Measurements from ENCODE around the gene TMEM179.

Gene TMEM179

DNA sequence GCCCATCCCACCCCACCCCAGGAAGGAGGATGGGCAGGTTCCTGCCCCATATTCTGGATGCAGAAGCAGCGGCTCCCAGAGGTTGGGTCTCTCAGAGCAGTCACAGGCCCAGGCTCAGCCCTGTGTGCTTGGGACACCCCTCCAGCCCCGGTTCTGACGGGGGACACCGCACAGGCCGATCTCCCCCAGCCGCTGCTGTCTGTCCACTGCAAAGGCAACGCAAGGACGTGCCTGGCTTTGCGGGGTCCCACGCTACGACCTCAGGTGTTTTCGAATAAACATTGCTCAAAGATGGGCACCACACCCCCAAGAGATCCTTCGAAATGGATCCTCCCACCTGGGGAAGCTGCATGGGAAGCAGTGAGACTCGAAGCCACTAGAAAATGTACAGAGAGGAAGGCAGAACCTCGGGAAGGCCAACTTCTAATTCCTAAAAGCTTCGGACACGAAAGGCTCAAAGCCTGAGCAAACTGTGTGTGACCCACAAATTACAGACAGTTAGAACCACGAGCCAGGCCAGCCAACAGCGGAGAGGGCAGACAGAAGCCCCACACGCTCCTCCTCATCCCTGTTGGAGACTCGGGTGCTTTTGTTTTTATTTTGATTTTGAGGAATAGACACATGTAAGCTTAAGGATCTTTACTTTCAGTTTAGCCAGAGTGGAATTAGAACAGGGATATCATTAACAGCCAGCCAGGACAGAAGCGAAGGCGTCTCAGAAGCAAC lies 14.2 kb downstream of the TMEM179 start:
- TF ChIP-seq GATA3 (IDR thresholded peaks at IDR 0.05; ENCODE audit: low read depth, low read length), result no peak
- no peak for TF ChIP-seq GATA2 (IDR thresholded peaks at IDR 0.05; ENCODE audit: low read depth, low read length)

DNA sequence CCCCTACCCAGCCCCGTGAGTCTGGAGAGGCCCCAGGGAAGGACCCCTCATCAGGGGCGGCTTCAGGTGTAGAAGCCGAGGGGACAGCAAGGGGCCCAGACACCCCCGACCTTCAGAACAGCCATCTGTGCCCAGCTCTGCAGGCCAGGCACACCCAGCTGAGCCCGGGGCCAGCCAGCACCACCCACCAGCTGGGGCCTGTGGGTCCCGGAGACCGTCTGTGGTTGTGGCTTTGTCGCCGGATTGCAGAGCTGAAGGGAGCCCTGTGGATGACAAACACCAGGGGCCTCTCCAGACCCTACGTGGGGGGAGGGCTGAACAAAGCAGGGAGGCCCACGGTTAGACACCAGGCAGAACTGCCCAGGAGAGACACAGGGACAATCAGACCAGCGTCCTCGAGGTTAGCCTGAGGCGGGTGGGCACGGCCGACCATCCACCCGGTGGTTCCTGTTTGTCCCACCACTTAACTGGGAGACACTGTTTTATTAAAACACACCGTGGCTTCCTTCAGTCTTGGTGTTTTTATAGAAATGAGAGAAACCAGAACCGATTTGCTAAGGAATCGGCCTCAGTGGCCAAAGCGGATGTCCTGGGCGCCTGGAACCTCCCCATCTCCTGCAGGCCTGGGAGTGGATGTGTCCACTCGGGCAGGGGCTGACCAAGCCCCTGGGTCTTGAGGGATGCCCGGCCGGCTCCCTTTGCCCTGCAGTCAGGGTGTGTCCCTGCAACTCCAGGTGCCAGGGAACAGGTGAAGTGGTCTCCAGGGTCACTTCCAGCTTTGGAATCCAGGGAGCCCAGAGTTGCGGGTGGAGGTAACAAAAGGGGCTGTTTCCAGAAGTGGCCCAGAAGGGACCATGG lies 15.0 kb downstream of the TMEM179 start:
- TF ChIP-seq GATA3 (IDR thresholded peaks at IDR 0.05; ENCODE audit: low read depth, low read length) (no peak), GATA2 (IDR thresholded peaks at IDR 0.05; ENCODE audit: low read depth, low read length) (no peak)

DNA sequence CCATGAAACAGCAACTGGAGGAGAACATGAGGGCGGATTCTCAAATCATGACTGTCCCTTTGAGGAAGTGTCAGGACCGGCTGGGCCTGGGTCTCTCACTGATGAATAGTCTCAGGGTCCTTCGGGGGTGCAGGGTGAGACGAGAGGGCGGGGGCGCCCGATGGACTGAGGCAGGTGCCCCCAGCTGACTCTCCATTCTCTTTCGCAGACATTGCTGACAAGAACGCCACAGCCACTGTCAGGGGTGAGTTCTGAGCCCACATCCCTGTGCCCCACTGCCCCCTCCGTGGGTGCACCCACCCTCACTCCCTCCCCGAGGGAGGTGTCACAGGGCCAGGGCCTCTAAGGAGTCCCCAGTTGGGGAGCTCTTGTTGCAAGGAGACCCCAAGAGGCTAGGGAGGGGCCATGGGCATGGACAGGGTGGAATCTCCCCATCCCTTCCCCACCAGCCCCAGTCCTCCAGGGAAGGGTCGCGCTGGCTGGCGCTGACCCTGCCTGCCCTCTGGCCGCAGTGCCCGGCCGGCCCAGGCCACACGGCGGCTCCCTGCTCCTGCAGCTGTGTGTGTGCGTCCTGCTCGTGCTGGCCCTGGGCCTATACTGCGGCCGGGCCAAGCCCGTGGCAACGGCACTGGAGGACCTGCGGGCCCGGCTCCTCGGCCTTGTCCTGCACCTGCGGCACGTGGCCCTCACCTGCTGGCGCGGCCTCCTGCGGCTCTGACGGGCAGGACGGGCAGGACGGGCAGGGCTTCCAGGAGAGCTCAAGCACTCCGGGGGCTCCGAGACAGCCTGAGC lies 16.3 kb downstream of the TMEM179 start:
- TF ChIP-seq GATA3 (IDR thresholded peaks at IDR 0.05; ENCODE audit: low read depth, low read length) (no peak), GATA2 (IDR thresholded peaks at IDR 0.05; ENCODE audit: low read depth, low read length) (no peak)

DNA sequence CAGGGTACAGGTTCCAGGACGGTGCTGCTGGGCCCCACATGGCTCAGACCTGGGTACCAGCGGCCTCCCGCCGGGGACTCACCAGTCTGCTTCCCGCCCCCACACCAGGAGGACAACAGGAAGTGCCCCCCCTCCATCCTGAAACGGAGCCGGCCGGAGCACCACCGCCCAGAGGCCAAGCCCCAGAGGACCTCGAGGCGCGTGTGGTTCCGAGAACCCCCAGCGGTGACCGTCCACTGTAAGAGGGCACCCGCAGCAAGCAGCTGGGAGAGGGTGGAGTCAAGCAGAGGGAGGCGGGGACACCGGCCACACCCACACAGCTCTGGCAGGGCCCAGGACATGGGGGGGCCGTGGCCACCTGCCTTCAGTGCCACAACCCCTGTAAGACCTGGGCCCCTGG lies 16.9 kb downstream of the TMEM179 start:
- TF ChIP-seq GATA3 (IDR thresholded peaks at IDR 0.05; ENCODE audit: low read depth, low read length) (no peak), GATA2 (IDR thresholded peaks at IDR 0.05; ENCODE audit: low read depth, low read length) (no peak)

DNA sequence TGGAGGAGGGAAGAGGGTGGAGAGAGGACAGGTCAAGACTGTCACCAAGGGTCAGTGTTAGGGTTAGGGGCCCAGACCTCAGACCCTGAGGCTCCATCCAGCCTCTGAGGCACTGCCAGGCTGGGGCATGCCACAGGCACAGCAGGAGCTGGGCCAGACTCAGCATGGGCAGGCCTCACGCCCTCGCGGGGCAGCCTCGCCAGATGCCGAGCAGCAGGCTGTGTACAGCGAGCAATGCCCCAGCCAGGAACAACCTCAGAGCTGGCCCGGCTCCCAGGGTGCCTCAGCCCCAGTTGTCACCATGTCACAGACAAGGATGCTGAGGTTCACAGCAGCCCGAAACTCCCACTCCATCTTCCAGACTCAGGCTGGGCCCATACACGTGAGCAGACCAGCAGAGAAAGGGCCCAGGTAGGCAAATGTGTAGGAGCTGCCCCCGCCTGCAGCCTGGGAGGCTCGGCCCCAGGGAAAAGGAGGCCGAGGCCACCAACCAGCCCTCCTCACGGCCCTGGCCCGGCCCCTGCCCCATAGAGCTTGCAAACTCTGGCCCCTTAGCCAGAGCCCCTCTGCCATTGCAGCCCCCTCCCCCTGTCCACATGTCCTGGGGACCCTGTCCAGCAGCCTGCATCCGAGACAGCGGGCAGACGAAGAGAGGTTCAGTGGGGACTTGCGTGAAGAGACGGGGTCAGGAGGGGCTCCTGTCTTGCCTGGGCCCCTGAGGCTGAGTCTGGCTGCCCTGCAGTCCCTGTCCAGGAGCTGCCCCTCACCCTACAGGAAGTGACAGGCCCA lies 17.5 kb downstream of the TMEM179 start:
- TF ChIP-seq GATA3 (IDR thresholded peaks at IDR 0.05; ENCODE audit: low read depth, low read length) (no peak), GATA2 (IDR thresholded peaks at IDR 0.05; ENCODE audit: low read depth, low read length) (no peak)

DNA sequence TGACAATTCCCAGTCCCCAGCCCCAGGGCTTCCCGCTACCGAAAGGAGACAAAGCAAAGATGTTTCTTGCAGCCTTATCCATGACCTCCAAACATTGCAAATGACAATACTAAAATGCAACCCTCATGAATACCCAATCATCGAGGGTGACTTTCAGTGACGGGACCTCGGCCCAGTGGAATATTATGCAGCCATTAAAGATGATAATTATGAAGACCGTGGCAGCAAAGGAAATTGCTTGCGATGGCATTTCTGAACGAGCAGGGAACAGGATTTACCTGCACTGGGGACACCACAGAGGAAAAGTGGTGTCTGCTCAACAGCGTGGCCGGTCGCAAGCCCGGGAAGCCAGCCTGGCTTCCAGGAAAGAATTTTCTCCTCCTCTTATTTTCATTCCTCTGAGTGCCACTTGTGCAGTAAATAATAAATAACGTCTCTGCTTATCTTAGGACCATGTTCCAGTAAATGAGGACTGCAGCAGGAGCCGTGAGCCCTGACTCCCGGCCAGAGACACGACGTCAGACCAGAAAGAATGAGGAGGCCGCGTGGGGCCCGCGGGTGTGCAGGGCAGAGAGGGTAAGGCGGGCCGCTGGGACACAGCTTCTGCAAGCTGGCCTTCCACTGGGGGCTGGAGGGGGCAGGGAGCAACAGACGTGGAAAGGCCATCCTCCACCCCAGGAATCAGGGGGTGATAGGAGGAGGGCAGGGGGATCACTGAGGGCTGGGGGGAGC lies 18.4 kb downstream of the TMEM179 start:
- no peak for TF ChIP-seq GATA2 (IDR thresholded peaks at IDR 0.05; ENCODE audit: low read depth, low read length)
- TF ChIP-seq GATA3 (IDR thresholded peaks at IDR 0.05; ENCODE audit: low read depth, low read length), result no peak

DNA sequence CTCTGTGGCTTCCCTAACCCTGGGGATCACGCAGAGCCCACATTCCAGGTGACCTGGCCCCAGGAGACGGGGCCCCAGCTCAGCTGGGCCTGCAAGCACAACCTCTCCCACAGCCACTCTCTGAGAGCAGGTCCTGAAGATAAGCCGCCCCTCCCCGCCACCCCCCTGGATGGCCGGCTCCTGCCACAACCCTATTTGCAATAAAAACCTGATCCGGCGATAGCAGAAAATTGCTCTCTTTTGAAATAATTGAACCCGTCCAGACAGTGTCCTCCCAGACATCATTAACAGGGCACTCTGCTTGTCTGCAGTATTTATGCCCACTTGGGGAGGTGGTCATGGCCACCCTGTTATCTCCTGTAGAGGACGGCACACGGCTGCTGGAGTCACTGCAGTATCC lies 20.0 kb downstream of the TMEM179 start:
- no peak for TF ChIP-seq GATA3 (IDR thresholded peaks at IDR 0.05; ENCODE audit: low read depth, low read length)
- peak; percentile 98 for TF ChIP-seq GATA2 (IDR thresholded peaks at IDR 0.05; ENCODE audit: low read depth, low read length)

DNA sequence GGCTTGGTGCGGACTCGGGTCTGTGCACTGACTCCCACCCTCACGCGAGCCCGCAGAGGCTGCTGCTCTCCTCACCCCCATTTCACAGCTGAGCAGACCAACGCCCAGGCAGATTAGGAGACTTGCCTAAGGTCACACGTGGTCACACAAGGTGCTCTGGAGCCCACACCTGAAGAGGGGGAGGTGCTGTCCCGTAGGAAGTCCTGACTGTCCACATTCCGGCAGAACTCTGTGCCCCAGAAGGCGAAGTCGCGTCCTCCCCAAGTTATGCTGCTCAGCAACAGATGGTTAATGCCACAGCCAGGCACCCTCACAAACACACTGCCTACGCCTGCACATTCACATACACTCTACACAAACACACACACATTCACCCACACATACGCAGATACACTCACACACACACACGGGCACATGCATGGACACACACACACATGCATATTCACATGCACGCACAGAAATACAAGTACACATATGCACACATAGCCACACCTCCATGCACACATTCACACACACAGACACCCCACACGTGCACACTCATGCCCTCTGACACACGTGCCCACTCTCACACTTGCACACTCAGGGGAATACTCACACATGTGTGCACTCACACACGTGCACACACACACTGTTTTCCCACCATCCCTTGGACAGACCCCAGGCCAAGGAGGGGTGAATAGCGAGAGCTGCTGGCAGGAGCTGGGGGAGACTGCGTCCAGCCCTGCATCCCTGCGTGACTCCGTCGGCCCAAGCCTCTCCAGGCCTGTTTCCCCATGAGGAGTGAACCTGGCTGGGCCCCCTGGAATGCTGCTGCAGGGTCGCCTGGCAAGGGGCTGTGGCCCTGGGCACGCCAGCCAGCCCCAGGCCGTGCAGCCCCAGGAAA lies 20.9 kb downstream of the TMEM179 start:
- TF ChIP-seq GATA2 (IDR thresholded peaks at IDR 0.05; ENCODE audit: low read depth, low read length), result no peak
- no peak for TF ChIP-seq GATA3 (IDR thresholded peaks at IDR 0.05; ENCODE audit: low read depth, low read length)

DNA sequence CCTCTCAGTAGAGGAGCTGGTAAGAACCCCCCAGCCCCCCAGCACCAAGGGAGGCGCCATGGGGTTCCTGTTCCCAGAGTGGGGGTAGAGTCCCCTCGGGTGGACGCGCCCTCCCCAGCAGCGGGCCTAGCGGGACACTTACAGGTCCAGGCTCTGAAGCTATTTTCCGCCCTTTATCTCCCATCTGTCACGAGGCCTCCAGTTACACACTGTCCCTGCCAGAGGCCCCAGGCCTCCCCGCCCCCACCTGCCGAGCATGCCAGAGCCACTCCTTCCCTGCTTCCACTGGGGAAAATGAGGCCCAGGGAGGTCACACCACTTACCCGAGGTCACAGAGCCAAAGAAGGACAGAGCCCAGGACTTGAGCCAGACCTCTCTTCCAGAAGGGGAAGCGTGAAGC lies 21.9 kb downstream of the TMEM179 start:
- TF ChIP-seq GATA3 (IDR thresholded peaks at IDR 0.05; ENCODE audit: low read depth, low read length) (no peak), GATA2 (IDR thresholded peaks at IDR 0.05; ENCODE audit: low read depth, low read length) (peak; percentile 80)

DNA sequence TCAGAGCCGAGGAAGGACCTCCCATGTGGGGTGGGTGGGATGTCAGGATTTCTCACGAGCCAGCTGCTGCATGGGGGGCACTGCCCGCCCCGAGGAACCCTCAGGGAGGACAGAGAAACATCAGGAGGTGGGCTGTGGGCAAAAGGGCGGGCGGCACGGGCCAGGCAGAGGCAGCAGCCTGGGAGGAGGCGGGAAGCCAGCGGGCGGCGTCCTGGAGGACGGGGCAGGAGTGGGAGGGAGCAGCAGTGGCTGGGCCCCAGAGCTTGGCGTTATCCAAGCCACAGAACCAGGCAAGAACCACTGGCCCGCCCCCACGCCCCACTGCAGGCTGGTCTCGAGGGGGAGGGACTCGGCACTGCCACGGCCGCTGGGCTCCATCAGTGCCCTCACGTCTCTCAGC lies 22.6 kb downstream of the TMEM179 start:
- TF ChIP-seq GATA3 (IDR thresholded peaks at IDR 0.05; ENCODE audit: low read depth, low read length) (no peak), GATA2 (IDR thresholded peaks at IDR 0.05; ENCODE audit: low read depth, low read length) (no peak)

DNA sequence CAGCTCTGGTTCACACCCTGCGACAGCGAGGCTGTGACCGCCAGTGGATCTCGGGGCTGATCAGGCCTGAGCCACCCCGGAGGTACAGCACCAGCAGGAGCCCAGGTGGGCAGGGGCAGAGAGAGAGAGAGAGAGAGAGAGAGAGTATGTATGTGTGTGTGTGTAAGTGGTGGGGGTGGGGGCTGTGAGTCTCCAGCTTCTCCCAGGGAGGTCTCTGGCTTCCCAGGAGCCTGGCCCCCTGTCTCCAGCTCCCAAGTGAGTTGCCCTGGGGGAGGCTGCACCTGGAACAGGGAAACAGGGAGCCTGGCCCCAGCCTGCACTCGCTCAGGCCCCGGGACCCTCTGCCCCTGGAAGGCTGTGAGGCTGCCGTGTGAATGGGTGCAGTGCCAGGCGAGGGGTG lies 23.1 kb downstream of the TMEM179 start:
- TF ChIP-seq GATA2 (IDR thresholded peaks at IDR 0.05; ENCODE audit: low read depth, low read length) (no peak), GATA3 (IDR thresholded peaks at IDR 0.05; ENCODE audit: low read depth, low read length) (no peak)

DNA sequence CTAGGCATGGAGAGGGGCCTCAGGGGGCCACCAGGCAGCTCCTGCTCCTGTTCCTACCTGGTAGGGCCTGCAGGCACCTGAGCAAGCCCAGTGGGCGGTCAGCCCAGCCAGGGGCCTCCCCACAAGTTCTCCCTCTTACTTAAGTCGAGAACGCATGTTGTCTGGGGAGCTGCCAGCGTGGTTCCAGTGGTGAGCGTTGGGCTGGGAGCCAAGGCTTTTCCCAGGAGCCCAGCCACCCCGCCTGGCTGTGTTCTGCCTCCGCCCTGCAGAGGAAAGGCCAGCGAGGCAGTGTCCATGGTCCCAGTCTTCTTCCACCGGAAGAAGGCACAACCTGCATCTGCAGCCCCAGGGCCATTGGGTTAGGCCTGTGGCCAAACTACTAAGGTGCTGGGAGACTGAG lies 23.6 kb downstream of the TMEM179 start:
- TF ChIP-seq GATA2 (IDR thresholded peaks at IDR 0.05; ENCODE audit: low read depth, low read length), result no peak
- TF ChIP-seq GATA3 (IDR thresholded peaks at IDR 0.05; ENCODE audit: low read depth, low read length), result no peak

Data from SH-SY5Y (cell line).